DND-41 (cell line): ENCODE data around the gene WDR45B.

Experiments
- ATAC-seq: fragments of 200-7000 bp; cut with Tn5 transposase; 3 replicates; pipeline ENCODE4 v1.9.1; 2021; ENCODE audit warnings: low read depth; ENCODE audit not compliant: insufficient read depth
- DNase-seq: peaks from one replicate; pipeline ENCODE4 v3.0.0-alpha.2; 2020
- H2AFZ ChIP-seq: 2 replicates; pipeline ENCODE4 v1.6.0; 2012; ENCODE audit warnings: low read depth, low read length
- H3K27ac ChIP-seq: 2 replicates; pipeline ENCODE4 v1.5.1; 2012; ENCODE audit warnings: low read length, inconsistent platforms
- H3K27me3 ChIP-seq: fragments of 200-600 bp; sonication (generic); 2 replicates; pipeline ENCODE4 v1.6.0; 2012; ENCODE audit warnings: low read length, mild to moderate bottlenecking, inconsistent platforms; ENCODE audit not compliant: insufficient read depth, poor library complexity
- H3K36me3 ChIP-seq: 2 replicates; pipeline ENCODE4 v1.5.1; 2012; ENCODE audit warnings: low read length, inconsistent platforms; ENCODE audit not compliant: insufficient read depth
- H3K4me1 ChIP-seq: 2 replicates; pipeline ENCODE4 v1.5.1; 2012; ENCODE audit warnings: mild to moderate bottlenecking, low read length; ENCODE audit not compliant: insufficient read depth
- H3K4me2 ChIP-seq: 2 replicates; pipeline ENCODE4 v1.6.0; 2012; ENCODE audit warnings: mild to moderate bottlenecking, moderate library complexity, low read length, inconsistent platforms; ENCODE audit not compliant: insufficient read depth
- H3K4me3 ChIP-seq, 2 experiments: fragments of 200-600 bp in 1 of 2; shearing (Covaris generic) in 1 of 2; 2 replicates each; pipeline ENCODE4 v1.5.1; 2012 to 2016; ENCODE audit warnings: inconsistent platforms in 2 of 2, low read length in 2 of 2, mild to moderate bottlenecking in 2 of 2, low read depth in 1 of 2, moderate library complexity in 1 of 2
- H3K79me2 ChIP-seq: 2 replicates; pipeline ENCODE4 v1.6.0; 2012; ENCODE audit warnings: low read length, inconsistent platforms; ENCODE audit not compliant: insufficient read depth
- H3K9ac ChIP-seq: 2 replicates; pipeline ENCODE4 v1.6.0; 2012; ENCODE audit warnings: low read depth, mild to moderate bottlenecking, inconsistent platforms, low read length, moderate library complexity
- H3K9me3 ChIP-seq: 2 replicates; pipeline ENCODE4 v1.5.1; 2012; ENCODE audit warnings: low read length, moderate library complexity, mild to moderate bottlenecking, inconsistent platforms; ENCODE audit not compliant: insufficient read depth, severe bottlenecking
- H4K20me1 ChIP-seq: 2 replicates; pipeline ENCODE4 v1.6.0; 2012; ENCODE audit warnings: low read length; ENCODE audit not compliant: insufficient read depth
- EZH2 ChIP-seq: IDR thresholded peaks from 3 replicates; pipeline ENCODE4 v1.6.1; 2012; ENCODE audit warnings: borderline replicate concordance, low read depth, mild to moderate bottlenecking, moderate library complexity, low read length, inconsistent platforms; ENCODE audit not compliant: severe bottlenecking
- TF ChIP-seq, protein P1 (sequence below): IDR thresholded peaks from 2 replicates; pipeline ENCODE4 v1.5.1; 2012; ENCODE audit warnings: borderline replicate concordance, low read length, moderate library complexity, mild to moderate bottlenecking; ENCODE audit not compliant: poor library complexity, severe bottlenecking; ENCODE audit errors: extremely low read depth

Gene WDR45B

DNA sequence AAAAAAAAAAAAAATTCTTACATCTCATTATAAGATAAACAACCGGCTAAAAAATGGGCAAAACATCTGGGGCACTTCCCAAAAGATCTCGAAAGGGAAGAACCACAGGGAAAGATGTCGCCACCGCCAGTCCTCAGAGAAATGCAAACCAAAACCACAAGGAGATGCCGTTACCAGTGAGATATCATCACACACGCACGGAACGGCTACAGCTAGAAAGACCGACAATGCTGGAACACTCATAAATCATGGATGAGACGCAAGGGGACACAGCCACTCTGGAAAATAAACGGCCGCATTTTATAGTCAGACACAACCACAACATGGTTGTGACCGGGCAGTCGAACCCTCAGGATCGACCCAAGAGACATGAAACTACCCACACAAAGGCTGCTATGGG lies 24.5 kb downstream of the WDR45B start:
- no peak for ATAC-seq
- Histone ChIP-seq H3K27me3 (no peaks in the 10 kb centered on the region), H3K4me2 (no peak overlapping the region), H3K9me3 (no peaks in the 10 kb centered on the region), H3K4me3 (no peak overlapping the region), H3K4me1 (no peaks in the 10 kb centered on the region), H3K36me3 (peaks cover 77% of the 10 kb centered on the region), H4K20me1 (peaks cover 10% of the 10 kb centered on the region), H3K27ac (no peak overlapping the region), H3K9ac (no peak overlapping the region), H2AFZ (no peak overlapping the region), H3K79me2 (0 out of 2 replicates have a peak, but pooled peaks cover 6% of the 10 kb centered on the region)
- no peak for DNase-seq
- TF ChIP-seq EZH2: no peak
- TF ChIP-seq, protein P1, sequence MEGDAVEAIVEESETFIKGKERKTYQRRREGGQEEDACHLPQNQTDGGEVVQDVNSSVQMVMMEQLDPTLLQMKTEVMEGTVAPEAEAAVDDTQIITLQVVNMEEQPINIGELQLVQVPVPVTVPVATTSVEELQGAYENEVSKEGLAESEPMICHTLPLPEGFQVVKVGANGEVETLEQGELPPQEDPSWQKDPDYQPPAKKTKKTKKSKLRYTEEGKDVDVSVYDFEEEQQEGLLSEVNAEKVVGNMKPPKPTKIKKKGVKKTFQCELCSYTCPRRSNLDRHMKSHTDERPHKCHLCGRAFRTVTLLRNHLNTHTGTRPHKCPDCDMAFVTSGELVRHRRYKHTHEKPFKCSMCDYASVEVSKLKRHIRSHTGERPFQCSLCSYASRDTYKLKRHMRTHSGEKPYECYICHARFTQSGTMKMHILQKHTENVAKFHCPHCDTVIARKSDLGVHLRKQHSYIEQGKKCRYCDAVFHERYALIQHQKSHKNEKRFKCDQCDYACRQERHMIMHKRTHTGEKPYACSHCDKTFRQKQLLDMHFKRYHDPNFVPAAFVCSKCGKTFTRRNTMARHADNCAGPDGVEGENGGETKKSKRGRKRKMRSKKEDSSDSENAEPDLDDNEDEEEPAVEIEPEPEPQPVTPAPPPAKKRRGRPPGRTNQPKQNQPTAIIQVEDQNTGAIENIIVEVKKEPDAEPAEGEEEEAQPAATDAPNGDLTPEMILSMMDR: no peak

- Histone ChIP-seq H3K9ac (no peak overlapping the region), H2AFZ (no peak overlapping the region), H3K27ac (no peak overlapping the region), H3K36me3 (peaks cover 77% of the 10 kb centered on the region), H4K20me1 (peaks cover 4% of the 10 kb centered on the region; the same call in 1 of the 2 replicates), H3K79me2 (0 out of 2 replicates have a peak, but pooled peaks cover 3% of the 10 kb centered on the region), H3K4me3 (no peak overlapping the region), H3K9me3 (no peaks in the 10 kb centered on the region), H3K4me1 (no peaks in the 10 kb centered on the region), H3K4me2 (no peak overlapping the region), H3K27me3 (no peaks in the 10 kb centered on the region)
- TF ChIP-seq, protein P1: no peak
- TF ChIP-seq EZH2: no peak
- ATAC-seq (no peak), DNase-seq (no peak)
Observed at GRCh38 chr17:82619641-82620040, 28.6 kb downstream of the WDR45B start.

DNA sequence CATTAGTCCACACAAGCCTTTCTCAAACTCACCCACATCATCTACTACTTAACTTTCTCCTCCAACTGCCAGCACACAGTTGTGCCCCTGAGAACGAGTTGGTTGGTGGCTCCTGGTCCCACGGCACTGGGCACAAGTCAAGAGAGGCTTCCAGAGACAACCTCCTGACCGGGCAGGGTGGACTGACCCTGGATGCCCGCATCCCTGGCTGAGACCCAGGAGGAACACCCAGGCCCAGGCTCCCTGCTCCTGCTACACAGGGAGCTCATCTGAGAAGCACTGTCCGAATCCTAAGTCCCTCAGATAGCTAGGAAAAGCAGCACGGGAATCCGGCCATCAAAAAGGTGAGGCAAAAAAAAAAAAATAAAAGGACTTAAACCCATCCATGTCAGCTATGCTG lies 29.0 kb downstream of the WDR45B start:
- TF ChIP-seq, protein P1: no peak
- no peak for TF ChIP-seq EZH2
- peaks cover 75% of the 10 kb centered on the region for H3K36me3 ChIP-seq
- H3K9ac ChIP-seq: no peak overlapping the region

More for the DNA sequence above, 29.0 kb downstream of the WDR45B start:
- H4K20me1 ChIP-seq: peaks cover 4% of the 10 kb centered on the region; the same call in 1 of the 2 replicates
- ATAC-seq (no peak), DNase-seq (no peak)
- no peaks in the 10 kb centered on the region for H3K27me3 ChIP-seq
- H3K4me3 ChIP-seq: no peak overlapping the region
- H2AFZ ChIP-seq: no peak overlapping the region
- no peak overlapping the region for H3K4me2 ChIP-seq
- H3K79me2 ChIP-seq: 0 out of 2 replicates have a peak, but pooled peaks cover 3% of the 10 kb centered on the region
- H3K27ac ChIP-seq: no peak overlapping the region
- no peaks in the 10 kb centered on the region for H3K4me1 ChIP-seq
- H3K9me3 ChIP-seq: no peaks in the 10 kb centered on the region
